ENCODE data around the gene ABCA13.

Gene ABCA13

GRCh38 chr7:48225101-48225500 lies 53.8 kb downstream of the ABCA13 start:
- DNase-seq (ENCODE audit: low read depth in 1 of 2, low spot score in 1 of 2), result no peak

- DNase-seq (ENCODE audit: low read depth in 1 of 2, low spot score in 1 of 2), result no peak
Observed at GRCh38 chr7:48237354-48237753, 66.1 kb downstream of the ABCA13 start.

GRCh38 chr7:48242846-48243245 lies 71.6 kb downstream of the ABCA13 start:
- DNase-seq (ENCODE audit: low read depth in 1 of 2, low spot score in 1 of 2), result no peak

GRCh38 chr7:48244864-48245271 lies 73.6 kb downstream of the ABCA13 start:
- DNase-seq (ENCODE audit: low read depth in 1 of 2, low spot score in 1 of 2), result no peak

- DNase-seq (ENCODE audit: low read depth in 1 of 2, low spot score in 1 of 2), result no peak
Observed at GRCh38 chr7:48245751-48246472, 74.7 kb downstream of the ABCA13 start.

- no peak for DNase-seq (ENCODE audit: low read depth in 1 of 2, low spot score in 1 of 2)
Observed at GRCh38 chr7:48249166-48249565, 77.9 kb downstream of the ABCA13 start.

- DNase-seq (ENCODE audit: low read depth in 1 of 2, low spot score in 1 of 2), result no peak
Observed at GRCh38 chr7:48250441-48250951, 79.2 kb downstream of the ABCA13 start.

- no peak for DNase-seq (ENCODE audit: low read depth in 1 of 2, low spot score in 1 of 2)
Observed at GRCh38 chr7:48251766-48252165, 80.5 kb downstream of the ABCA13 start.

GRCh38 chr7:48252995-48253394 lies 81.7 kb downstream of the ABCA13 start:
- no peak for DNase-seq (ENCODE audit: low read depth in 1 of 2, low spot score in 1 of 2)

GRCh38 chr7:48255046-48255445 lies 83.8 kb downstream of the ABCA13 start:
- DNase-seq (ENCODE audit: low read depth in 1 of 2, low spot score in 1 of 2), result no peak

- DNase-seq (ENCODE audit: low read depth in 1 of 2, low spot score in 1 of 2), result no peak
Observed at GRCh38 chr7:48259463-48260280, 88.4 kb downstream of the ABCA13 start.

GRCh38 chr7:48261696-48262095 lies 90.4 kb downstream of the ABCA13 start:
- DNase-seq (ENCODE audit: low read depth in 1 of 2, low spot score in 1 of 2), result no peak

- DNase-seq (ENCODE audit: low read depth in 1 of 2, low spot score in 1 of 2), result no peak
Observed at GRCh38 chr7:48262606-48263310, 91.5 kb downstream of the ABCA13 start.

GRCh38 chr7:48263311-48263650 lies 92.0 kb downstream of the ABCA13 start:
- no peak for DNase-seq (ENCODE audit: low read depth in 1 of 2, low spot score in 1 of 2)

GRCh38 chr7:48269066-48269465 lies 97.8 kb downstream of the ABCA13 start:
- no peak for DNase-seq (ENCODE audit: low read depth in 1 of 2, low spot score in 1 of 2)

GRCh38 chr7:48274662-48275061 lies 103.4 kb downstream of the ABCA13 start:
- DNase-seq (ENCODE audit: low read depth in 1 of 2, low spot score in 1 of 2), result no peak

- no peak for DNase-seq (ENCODE audit: low read depth in 1 of 2, low spot score in 1 of 2)
Observed at GRCh38 chr7:48279420-48279819, 108.2 kb downstream of the ABCA13 start.

GRCh38 chr7:48280100-48280499 lies 108.8 kb downstream of the ABCA13 start:
- DNase-seq (ENCODE audit: low read depth in 1 of 2, low spot score in 1 of 2), result no peak

GRCh38 chr7:48285373-48285772 lies 114.1 kb downstream of the ABCA13 start:
- no peak for DNase-seq (ENCODE audit: low read depth in 1 of 2, low spot score in 1 of 2)

- no peak for DNase-seq (ENCODE audit: low read depth in 1 of 2, low spot score in 1 of 2)
Observed at GRCh38 chr7:48286836-48287235, 115.6 kb downstream of the ABCA13 start.

GRCh38 chr7:48289656-48290055 lies 118.4 kb downstream of the ABCA13 start:
- DNase-seq (ENCODE audit: low read depth in 1 of 2, low spot score in 1 of 2), result no peak

- DNase-seq (ENCODE audit: low read depth in 1 of 2, low spot score in 1 of 2), result no peak
Observed at GRCh38 chr7:48292949-48293348, 121.7 kb downstream of the ABCA13 start.
